HG03025 (cell line): ENCODE data around the gene GFRA1.
"Not testable (repeated sequence)": the region's sequence is repeated elsewhere in the genome, so short reads cannot be mapped to it uniquely, and the experiment has no call there.

Experiments
- ATAC-seq: cut with Tn5 transposase; IDR thresholded peaks from one replicate; pipeline ENCODE4 v1.9.1; 2021; ENCODE audit warnings: mild to moderate bottlenecking, moderate library complexity; ENCODE audit not compliant: unreplicated experiment, low FRiP score

GFRA1 gene

DNA sequence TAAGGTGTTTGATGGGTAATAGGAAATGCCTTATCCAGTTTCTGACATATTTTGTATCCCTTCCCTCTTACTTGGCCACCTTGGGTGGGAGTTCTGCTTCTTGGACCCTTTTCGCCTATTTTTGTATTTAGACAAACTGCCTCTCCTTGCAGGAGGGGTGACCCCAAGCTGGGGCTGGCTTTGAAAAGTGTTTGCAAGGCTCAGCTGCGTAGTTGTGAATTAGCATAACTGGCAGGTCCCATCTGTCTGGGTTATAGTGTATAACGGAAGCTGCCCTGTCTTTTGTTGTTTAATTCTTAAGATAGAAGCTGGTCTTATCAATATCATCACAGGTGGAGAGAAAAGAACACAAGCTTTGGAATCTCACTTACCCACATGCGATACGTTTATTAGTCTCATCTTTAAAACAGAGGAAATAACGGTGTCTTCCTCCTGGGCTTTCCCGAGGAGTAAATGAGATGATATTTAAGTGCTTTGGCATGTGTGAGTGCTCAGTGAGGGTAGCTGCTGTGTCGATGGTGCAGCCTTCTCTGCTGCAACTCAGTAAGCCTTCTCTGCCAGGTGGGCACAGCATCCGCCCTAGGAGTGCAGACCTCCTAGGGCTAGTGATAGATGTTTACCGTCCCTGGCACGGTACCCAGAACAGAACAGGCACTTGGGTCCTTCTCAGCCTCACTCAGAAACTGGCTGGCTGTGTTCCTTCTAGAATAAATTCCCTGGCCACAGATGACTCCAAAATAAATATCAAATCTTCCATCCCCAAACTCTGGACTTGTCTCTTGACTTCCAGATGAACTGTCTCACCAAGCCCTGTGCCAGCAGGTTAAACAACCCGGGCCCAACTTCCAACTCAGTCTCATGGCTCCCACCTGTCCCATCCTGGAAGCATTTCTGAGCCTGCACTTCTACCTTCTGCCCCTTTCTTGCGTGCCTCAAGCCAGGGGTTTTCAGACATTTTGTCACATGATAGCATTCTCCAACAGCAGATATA, 227.3 kb downstream of the GFRA1 start:
- ATAC-seq = no peak

DNA sequence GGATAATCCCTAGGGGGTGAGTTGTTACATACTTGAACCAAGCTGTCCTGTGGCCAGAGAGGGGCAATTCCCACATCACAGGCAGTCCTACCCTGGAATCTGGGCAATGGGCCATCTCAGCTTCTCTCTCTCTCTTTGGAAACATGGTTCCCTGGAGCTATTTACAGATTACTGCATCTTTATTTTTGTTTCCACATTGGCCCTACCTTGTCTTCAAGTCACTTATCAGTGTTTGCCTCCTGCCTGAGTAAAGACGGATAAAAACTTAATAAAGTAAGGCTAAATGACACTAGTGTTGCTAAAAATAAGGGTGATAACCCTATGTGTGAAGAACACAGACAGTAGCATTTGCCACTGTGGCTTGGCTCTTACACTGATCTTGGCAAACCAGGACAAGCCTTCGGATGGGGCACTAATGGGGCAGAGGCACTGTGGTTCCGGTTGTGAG, 228.2 kb downstream of the GFRA1 start:
- no peak for ATAC-seq

DNA sequence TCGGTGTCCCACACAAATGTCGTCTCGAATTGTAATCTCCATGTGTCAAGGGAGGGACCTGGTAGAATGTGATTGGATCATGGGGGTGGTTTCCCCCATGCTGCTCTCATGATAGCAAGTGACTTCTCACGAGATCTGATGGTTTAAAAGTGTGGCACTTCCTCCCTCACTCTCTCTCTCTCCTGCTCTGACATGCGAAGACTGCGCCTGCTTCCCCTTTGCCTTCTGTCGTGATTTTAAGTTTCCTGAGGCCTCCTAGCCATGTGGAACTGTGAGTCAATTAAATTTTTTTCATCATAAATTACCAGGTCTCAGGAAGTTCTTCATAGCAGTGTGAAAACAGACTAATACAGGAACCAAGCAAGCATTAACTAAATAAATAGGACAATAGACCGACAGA, 229.1 kb downstream of the GFRA1 start:
- ATAC-seq = no peak

DNA sequence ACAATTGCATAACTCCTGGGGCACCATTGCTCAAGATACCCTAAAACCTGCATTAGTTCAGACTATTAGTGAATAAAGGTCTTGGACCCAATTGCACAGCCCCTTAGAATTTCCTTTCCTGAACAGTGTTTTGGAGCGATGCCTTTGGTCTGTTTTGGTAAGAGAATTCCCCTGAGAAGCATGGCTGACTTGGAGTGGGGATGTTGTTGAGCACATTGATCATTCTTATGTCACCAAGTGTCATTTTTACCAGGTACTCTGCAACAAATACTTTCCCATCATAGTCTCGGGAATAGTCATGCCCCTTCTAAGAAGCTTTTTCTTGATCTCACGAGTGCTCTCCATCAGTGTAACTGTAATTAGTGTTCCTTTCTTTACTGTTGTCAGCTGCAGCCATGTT, 229.7 kb downstream of the GFRA1 start:
- no peak for ATAC-seq

DNA sequence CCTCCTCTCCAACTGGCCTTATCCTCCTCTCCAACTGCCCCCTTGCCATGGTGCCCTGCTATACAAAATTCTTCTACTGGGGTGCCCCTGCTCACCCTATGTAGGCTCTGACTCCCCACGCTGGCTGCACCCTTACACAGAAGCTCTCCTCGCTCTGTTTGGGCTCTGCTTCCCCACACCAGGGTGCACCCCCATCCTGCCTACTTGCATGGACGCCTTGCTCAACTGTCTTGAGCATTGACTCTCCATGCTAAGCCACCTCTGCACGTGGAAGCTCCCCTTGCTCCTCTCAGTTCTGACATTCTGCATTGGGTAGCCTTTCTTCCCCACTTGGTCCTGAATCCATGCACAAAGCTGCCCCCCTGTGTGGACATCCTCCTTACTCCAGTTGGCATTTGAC, 231.1 kb downstream of the GFRA1 start:
- no peak for ATAC-seq

DNA sequence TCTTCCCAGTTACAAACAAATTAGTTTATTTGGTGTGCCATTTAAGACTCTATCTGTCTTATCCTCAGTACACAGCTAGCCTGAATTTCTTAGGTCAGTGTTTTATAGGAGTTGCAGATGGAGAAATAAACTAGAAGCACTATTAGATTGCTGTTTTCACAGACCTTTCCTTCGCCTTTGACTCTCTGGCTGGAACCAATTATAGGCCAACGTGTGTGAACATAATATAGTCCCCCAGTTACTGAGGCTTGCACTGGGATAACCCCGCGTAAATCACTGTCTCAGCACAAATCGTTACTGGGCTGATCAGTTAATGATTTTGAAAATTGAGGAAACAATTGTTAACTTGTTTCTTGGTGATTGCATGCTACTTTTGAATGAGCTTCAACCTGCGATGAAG, 233.4 kb downstream of the GFRA1 start:
- ATAC-seq = no peak

DNA sequence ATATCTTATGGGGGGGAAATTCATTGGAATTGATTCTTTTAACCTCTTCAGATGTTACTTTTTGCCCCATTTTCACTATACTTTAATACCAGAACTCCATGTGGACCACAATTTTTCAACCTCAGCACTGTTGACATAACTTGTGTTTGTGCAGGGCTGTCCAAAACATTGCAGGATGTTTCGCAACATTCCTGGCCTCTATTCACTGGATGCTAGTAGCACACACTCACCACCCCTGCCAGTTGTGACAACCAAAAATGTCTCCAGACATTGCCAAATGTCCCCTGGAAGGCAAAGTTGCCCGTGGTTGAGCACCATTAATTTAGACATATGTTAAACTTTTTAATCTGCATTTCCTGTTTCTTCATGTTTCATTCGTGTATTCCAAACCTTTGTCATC, 234.7 kb downstream of the GFRA1 start:
- no peak for ATAC-seq

DNA sequence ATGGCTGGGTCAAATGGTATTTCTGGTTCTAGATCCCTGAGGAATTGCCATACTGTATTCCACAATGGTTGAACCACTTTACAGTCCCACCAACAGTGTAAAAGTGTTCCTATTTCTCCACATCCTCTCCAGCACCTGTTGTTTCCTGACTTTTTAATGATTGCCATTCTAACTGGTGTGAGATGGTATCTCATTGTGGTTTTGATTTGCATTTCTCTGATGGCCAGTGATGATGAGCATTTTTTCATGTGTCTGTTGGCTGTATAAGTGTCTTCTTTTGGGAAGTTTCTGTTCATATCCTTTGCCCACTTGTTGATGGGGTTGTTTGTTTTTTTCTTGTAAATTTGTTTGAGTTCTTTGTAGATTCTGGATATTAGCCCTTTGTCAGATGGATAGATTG, 237.6 kb downstream of the GFRA1 start:
- not testable (repeated sequence) for ATAC-seq

DNA sequence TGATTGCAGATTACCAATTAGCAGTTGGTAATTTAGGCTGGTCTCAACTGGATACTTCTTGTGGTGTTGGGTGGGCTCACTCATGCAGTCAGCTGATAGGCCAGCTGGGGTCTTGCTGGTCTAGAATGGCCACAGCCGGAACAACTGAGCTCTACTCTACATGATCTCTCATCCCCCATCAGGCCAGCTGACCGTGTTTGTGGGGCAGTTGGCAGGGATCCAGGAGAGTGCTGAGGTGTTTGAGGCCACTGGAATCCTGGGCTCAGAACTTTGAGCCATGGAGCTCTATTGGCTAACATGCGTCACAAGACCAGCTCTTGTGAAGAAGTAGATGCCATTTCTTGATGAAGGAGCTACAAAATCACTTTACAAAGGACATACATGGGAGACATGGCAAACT, 242.4 kb downstream of the GFRA1 start:
- ATAC-seq = no peak

DNA sequence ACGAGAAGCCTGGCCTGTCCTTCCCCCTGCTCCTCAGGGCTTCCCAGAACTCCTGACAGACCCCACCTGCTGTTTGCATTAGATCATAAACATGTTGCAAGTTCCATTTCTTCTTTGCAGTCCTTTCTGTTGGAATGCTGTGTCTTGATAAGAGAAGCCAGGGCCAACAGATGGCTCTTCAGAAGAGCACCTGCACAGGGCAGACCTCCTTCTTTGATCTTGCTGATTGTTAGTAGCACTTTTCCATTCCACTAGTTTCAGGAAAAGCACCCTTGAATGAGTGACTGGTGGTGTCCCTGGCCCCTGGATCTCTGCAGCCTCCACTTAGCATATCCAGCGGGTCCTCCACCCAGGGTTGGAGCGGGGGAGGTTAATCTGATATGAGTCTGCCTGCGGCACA, 243.2 kb downstream of the GFRA1 start:
- no peak for ATAC-seq

DNA sequence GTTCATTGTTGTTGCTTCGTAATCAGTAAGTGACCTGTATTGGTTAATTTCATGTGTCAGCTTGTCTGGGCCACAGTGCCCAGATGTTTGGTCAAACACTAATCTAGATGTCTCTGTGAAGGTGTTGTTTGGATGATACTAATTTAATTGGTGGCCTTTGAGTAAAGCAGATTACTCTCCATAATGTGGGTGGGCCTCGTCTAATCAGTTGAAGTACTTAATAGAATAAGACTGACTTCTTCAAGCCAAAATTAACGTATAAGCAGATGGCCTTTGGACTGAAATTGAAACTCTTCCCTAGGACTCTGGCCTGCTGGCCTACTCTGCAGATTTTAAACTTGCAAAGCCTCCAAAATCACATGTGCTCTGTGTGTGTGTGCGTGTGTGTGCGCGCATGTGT, 245.7 kb downstream of the GFRA1 start:
- no peak for ATAC-seq

DNA sequence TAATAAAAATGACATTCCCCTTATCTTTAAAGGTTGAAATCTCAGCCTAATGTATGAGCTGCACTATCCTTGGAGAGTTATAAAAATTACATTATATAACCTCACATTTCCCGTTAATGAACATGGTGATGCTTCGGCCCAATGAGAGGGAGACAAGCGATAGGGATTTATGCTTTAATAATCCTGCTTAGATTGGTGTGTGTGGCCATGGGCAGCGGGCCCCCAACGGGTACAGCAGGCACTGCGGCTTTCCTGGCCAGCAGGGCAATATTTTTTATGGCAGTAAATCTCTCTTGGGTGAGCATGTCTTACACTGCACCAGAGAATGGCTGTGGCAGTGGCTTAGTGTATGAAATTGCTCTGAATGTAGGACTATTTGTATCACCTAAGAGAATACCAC, 246.3 kb downstream of the GFRA1 start:
- no peak for ATAC-seq

DNA sequence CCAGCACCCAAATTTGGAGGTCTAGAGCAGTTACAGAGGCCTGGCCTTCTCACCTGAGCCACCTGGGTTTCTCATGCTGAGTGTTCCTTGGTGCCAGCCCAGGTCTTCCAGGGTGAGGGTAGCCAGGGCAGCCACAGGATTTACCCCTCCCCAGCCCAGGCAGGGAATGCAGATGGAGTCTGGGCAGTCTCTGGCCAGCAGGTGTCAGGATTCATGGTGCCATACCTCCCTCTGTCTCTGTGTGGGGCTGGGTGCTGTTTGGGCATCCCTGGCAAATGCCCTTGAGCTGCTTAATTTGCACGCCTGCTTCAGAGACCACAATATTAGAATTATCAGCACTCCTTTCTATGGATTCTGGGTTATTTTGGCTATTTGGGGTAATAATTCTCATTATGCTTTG, 246.7 kb downstream of the GFRA1 start:
- no peak for ATAC-seq

DNA sequence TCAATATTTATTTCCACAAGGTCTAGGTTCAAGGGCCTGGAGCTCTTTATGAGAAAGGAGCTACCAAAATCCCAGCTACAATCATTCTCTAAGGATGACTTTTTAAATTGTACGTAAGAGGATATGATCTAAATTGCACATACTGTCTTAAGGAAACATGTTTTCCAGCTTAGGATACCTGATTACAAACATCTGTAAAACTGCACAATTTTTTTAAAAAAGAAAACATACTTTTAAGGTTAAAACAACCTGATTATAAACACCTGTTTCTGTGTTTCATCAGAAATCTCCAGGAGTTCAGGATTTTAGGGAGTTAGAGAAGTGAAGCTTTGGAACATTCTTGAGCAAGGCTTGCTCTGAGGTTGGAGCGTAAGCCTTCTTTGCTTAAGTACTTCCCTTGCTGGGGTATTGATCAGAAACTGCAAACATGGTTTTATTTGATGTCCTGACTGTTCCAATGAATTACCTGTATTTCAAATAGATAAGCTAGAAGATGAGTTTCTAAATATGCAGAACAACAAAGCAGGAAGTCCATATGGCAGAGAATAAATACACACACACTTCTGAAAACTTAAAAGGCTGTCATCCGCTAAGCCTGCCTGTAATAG, 248.6 kb downstream of the GFRA1 start:
- ATAC-seq = no peak

DNA sequence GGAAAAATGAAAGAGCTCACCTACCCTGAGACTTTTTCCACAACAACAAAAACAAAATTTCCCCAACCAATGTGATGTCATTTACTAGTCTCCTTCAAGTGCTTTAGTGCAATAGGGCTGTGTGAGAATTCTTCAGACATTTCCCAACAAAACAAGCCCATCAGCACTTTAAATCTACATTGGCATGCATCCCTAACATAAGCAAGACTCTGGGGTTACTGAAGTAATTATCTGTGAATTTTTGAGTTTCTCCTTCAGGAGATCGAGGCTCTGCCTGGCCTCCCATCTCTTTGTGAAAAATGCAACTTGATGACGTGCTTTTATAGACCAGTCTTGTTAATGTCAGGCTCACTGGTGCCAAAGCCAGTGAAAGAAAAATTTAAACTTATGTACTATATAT, 255.6 kb downstream of the GFRA1 start:
- ATAC-seq = no peak

DNA sequence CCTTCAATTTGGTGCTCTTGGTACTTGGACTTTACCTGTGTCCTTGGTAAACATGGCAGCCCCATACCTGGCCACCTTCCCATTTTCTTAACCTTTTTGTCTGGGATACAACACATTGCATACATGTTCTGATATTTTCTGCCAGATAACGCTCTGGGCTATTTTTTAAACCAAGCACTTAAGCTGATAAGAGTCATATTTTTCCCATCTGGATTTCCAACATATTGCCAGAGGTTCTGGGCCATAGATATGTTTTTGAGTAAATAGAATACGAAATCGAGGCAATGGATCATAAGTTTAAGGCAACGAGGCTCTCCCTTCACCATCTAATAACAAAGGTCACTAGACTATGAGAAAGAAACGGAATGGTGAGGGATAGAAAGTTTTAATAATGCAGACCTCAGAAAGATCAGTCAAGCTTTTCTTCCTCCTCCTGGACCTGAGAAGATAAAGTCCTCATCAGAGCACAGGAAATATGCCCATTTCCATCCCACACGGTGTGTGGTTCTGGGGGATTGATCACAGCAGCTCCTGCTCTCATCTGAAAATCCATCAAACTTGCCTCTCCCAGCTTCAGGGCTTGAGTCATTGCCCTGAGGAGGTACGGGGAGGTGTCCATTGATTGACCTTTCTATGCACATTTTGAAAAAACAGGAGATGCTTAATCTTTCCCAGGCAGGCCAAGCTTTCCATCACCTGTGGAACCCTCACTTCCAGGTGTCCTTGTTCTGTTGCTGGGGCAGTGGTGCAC, 257.2 kb downstream of the GFRA1 start:
- ATAC-seq = no peak

DNA sequence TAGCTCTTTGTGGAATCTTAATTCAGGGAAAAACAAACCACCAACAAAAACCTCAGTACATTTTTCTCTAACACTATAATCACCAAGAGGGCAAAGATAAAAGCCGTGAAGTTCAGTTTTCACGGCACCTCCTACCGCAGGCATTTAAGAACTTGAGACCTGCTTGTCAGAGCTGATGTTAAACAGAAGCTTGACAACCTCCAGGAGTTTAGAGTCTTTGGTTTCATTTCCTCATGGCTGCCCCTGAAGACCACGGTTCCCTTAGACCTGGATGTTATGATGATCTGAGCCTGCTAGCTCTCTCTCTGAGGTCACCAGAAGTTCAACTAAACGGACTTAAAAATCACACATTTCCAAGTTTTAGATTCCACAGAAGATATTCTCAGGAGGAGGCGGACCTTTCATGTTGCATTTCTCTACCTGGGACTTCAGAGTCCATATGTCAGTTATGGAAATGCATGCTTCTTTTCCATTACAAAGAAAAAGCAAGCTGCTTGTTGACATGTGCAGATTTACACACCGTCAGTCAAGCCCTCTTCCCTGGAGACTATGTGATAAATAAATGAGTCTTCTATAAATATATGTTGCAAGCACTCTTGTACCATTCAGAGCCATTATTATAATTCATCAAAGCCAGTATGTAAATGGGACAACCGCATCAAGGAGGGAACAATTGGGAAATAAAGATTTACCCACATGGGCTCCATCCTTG, 258.0 kb downstream of the GFRA1 start:
- ATAC-seq = peak; percentile 87

DNA sequence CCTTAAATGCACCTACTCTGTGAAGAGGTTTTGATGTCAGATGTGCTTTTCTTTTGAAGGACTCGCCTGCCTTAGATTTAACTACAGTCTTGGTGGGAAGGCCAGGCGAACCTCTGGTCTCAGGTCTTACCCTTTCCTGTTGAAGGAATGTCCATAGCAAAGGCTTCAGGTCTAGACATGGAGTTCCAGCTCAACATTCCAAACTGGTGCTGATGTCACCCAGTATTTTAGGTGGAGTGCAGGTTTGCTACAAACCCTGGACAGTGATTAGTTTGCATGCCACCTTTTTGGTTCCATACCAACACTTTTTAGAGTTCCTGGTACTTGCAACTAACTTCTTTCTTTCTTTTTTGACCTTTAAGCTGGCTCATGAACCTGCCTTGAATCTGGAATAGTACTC, 258.7 kb downstream of the GFRA1 start:
- ATAC-seq = no peak

DNA sequence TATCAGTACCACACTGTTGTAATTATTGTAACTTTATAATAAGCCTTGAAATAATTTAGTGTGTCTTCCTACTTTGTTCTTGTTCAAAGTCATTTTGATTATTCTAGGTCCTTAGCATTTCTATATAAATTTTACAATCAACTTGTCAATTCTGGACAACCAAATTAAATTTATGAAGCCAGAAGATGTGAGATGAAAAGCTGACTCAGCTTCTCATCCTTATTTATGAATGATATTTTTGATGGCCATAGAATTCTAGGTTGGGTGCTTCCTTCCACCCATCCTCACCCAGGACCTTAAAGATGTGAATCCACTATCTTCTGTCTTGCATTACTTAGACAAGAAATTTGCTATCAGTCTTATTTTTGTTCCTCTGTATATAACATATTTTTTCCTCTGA, 261.1 kb downstream of the GFRA1 start:
- no peak for ATAC-seq

DNA sequence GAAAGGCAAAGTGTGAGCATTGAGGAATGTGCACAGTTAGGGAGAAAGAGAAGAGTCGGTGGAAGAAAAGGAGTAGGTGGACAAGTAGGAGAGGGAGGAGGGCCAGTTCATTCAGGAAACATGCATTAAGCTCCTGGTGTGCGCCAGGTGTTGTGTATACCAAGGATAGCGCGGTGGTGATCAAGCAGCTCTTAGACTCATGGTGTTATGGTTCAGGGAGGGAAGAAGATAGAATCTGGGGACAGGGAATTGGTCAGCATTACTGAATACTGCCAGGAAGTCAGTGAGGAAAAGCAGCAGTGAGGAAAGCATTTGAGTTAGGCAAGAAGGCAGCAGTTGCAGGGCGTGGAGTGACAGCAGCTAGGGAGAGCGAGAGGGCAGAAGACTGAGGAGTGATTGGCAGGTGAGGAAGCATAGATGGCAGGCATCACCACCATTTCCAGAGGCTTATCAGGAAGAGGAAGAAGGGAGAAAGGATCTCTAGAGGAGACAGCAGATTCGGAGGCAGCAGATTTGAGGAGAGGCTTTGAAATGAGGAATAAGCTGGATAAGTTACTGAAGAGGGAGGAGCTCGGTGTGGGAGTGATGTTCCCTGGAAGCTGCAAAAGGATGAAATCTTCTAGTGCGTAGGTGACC, 265.6 kb downstream of the GFRA1 start:
- ATAC-seq = no peak
